Neural crest cell (in vitro differentiated cells): ENCODE data around the gene ADK. TPM values are rescaled to one million over a fixed set of nuclear protein-coding genes. Genes with fewer than 3 reads are reported as not detected.
"Not testable (repeated sequence)": the region's sequence is repeated elsewhere in the genome, so short reads cannot be mapped to it uniquely, and the experiment has no call there.

Experiments used
- DNase-seq: peaks from one replicate; pipeline ENCODE4 v3.0.0; 2021; ENCODE audit warnings: low read depth, mixed read lengths, low spot score
- H3K27ac Mint-ChIP-seq: one replicate; pipeline ENCODE4 v1.8.0; 2021; ENCODE audit warnings: mild to moderate bottlenecking, mixed read lengths; ENCODE audit not compliant: unreplicated experiment
- H3K27me3 Mint-ChIP-seq: 2 replicates; pipeline ENCODE4 v1.8.0; 2021; ENCODE audit warnings: low read depth, mild to moderate bottlenecking, mixed read lengths
- H3K36me3 Mint-ChIP-seq: 2 replicates; pipeline ENCODE4 v1.8.0; 2021; ENCODE audit warnings: low read depth, mild to moderate bottlenecking, mixed read lengths
- H3K4me1 Mint-ChIP-seq: 2 replicates; pipeline ENCODE4 v1.8.0; 2021; ENCODE audit warnings: mixed read lengths
- H3K4me3 Mint-ChIP-seq: one replicate; pipeline ENCODE4 v1.8.0; 2021; ENCODE audit warnings: mild to moderate bottlenecking, mixed read lengths
- H3K9me3 Mint-ChIP-seq: 2 replicates; pipeline ENCODE4 v1.8.0; 2021; ENCODE audit warnings: mixed read lengths
- total RNA-seq: library from RNA; stranded (reverse); gene quantifications from 2 replicates; pipeline ENCODE4 v1.2.1, GENCODE V29; 2021
- TF ChIP-seq, protein P1 (sequence below): fragments of 200-600 bp; sonication (generic); conservative IDR thresholded peaks from 2 replicates; pipeline ENCODE4 v1.5.0; 2021; ENCODE audit warnings: antibody characterized with exemption, mild to moderate bottlenecking

ADK gene
- total RNA-seq, 1 donor from 2014 or later: 35.6 TPM

DNA sequence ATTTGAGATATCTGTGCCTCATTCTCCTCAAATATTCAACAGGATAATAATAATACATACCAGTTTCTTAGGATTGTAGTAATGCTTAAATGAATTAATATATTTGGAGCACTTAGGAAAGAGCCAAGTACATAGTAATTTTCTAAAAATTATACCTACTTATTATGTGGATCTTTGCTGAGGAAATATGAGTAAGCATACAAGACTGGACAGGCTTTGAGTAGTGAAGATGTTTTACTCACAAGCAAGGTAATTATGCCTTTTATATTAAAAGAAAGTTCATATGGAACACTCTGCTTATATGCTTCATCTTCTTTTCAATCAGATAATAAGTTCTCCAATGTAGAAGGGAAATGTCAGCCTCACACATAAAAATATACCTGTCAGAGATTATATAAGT, 337.9 kb downstream of the ADK start:
- Mint-ChIP-seq H3K4me3 (no peak overlapping the region), H3K36me3 (peaks cover 4% of the 10 kb centered on the region), H3K27me3 (no peaks in the 10 kb centered on the region), H3K4me1 (no peaks in the 10 kb centered on the region), H3K9me3 (no peaks in the 10 kb centered on the region), H3K27ac (no peak overlapping the region)
- no peak for DNase-seq
- TF ChIP-seq, protein P1, sequence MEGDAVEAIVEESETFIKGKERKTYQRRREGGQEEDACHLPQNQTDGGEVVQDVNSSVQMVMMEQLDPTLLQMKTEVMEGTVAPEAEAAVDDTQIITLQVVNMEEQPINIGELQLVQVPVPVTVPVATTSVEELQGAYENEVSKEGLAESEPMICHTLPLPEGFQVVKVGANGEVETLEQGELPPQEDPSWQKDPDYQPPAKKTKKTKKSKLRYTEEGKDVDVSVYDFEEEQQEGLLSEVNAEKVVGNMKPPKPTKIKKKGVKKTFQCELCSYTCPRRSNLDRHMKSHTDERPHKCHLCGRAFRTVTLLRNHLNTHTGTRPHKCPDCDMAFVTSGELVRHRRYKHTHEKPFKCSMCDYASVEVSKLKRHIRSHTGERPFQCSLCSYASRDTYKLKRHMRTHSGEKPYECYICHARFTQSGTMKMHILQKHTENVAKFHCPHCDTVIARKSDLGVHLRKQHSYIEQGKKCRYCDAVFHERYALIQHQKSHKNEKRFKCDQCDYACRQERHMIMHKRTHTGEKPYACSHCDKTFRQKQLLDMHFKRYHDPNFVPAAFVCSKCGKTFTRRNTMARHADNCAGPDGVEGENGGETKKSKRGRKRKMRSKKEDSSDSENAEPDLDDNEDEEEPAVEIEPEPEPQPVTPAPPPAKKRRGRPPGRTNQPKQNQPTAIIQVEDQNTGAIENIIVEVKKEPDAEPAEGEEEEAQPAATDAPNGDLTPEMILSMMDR: no peak

GRCh38 chr10:74490551-74490950, 339.5 kb downstream of the ADK start:
- Mint-ChIP-seq H3K27me3 (no peaks in the 10 kb centered on the region), H3K9me3 (no peaks in the 10 kb centered on the region), H3K36me3 (peaks cover 1% of the 10 kb centered on the region), H3K4me3 (no peak overlapping the region), H3K27ac (no peak overlapping the region), H3K4me1 (no peaks in the 10 kb centered on the region)
- TF ChIP-seq, protein P1: no peak
- DNase-seq: no peak

DNA sequence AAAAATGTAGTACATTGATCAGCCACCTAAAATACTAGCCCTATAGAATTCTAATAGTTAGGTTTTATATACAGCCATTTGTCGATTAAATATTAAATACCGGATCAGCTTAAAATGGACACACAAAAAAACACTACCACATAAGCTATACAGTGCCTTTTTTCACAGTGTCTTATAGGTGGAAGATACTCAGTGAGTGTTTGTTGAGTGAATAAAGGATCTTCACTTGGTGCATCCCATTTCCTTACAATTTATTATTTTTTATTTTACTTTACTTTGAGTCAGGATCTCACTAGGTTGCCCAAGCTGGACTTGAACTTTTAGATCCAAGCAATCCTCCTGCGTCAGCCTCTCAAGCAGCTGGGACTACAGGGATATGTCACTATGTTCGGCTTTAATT, 340.0 kb downstream of the ADK start:
- DNase-seq: no peak
- Mint-ChIP-seq H3K4me1 (no peaks in the 10 kb centered on the region), H3K27ac (no peak overlapping the region), H3K36me3 (no peaks in the 10 kb centered on the region), H3K9me3 (no peaks in the 10 kb centered on the region), H3K27me3 (no peaks in the 10 kb centered on the region), H3K4me3 (no peak overlapping the region)
- TF ChIP-seq, protein P1: no peak

DNA sequence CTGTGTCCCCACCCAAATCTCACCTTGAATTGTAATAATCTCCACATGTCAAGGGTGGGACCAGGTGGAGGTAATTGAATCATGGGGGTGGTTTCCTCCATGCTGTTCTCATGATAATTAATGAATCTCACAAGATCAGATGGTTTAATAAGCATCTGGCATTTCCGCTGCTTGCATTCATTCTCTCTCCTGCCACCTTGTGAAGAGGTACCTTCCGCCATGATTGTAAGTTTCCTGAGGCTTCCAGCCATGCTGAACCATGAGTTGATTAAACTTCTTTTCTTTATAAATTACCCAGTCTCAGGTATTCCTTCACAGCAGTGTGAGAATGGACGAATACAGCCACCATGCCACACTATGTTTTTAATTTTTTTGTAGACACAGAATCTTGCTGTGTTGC, 345.3 kb downstream of the ADK start:
- H3K9me3 Mint-ChIP-seq, H3K27me3 Mint-ChIP-seq, H3K4me3 Mint-ChIP-seq, DNase-seq, H3K36me3 Mint-ChIP-seq, H3K27ac Mint-ChIP-seq, H3K4me1 Mint-ChIP-seq: not testable (repeated sequence)

GRCh38 chr10:74498664-74499063, 347.6 kb downstream of the ADK start:
- not testable (repeated sequence) for H3K36me3 Mint-ChIP-seq, H3K27ac Mint-ChIP-seq, H3K27me3 Mint-ChIP-seq, H3K9me3 Mint-ChIP-seq, H3K4me1 Mint-ChIP-seq, DNase-seq, H3K4me3 Mint-ChIP-seq

DNA sequence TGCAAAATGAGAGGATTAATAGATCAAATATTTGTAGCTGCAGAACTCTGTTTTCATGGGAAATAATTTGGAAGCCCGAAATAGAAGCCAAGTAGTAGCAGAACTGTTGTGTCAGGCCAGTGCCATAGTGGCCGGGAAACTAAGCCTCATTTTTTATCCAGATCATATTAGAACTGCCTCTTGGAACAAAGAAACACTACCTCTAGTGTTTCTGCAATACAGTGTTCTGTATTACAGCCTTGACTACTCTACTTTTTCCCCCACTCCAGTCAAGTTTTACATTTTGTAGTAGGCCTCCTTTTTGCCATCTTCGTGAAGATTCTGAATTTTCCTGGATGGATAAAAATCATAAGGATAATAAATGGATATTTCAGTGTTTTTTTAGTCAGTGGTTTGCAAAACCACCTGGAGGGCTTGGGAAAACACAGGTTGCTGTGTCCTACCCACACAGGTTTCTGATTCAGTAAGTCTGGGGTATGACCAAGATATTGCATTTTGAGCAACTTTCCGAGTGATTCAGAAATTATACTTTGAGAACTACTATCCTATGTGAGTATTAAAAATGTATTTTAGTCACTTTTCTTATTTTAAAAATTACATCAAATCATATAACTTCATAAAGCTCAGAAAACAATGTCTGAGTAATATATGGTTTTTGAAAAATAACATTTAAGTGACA, 349.1 kb downstream of the ADK start:
- Mint-ChIP-seq H3K36me3 (peaks cover 11% of the 10 kb centered on the region), H3K27ac (no peak overlapping the region), H3K9me3 (peaks cover 11% of the 10 kb centered on the region), H3K27me3 (no peaks in the 10 kb centered on the region), H3K4me1 (no peaks in the 10 kb centered on the region), H3K4me3 (no peak overlapping the region)
- TF ChIP-seq, protein P1: no peak
- DNase-seq: no peak
